ENCODE data around the gene GAS6. TPM values are rescaled to one million over a fixed set of nuclear protein-coding genes. Genes with fewer than 3 reads are reported as not detected.

The GAS6 gene
- total RNA-seq, 4 donors from 2014 or later = 317 to 697 (median 547) TPM

- no peak for DNase-seq (ENCODE audit: low spot score in 2 of 2)
- H3K9me3 ChIP-seq = no peaks in the 10 kb centered on the region
- WGBS, 2 donors = 81 to 85% methylated on average over 24 of the region's 24 CpGs
- no peak for TF ChIP-seq CTCF (IDR thresholded peaks at IDR 0.05)
- TF ChIP-seq EP300 (IDR thresholded peaks at IDR 0.05) = no peak
- TF ChIP-seq POLR2A (IDR thresholded peaks at IDR 0.05) = no peak
- no peaks in the 10 kb centered on the region for H3K27me3 ChIP-seq
- no peak overlapping the region for H3K27ac ChIP-seq
- H3K36me3 ChIP-seq = peaks cover 0 to 13% (median 0%) of the 10 kb centered on the region in 3 donors
- H3K4me1 ChIP-seq = no peaks in the 10 kb centered on the region
- H3K4me3 ChIP-seq = no peak overlapping the region
These were observed 69.1 kb downstream of the GAS6 start for GRCh38 chr13:113794764-113795173.

- H3K27ac ChIP-seq = no peak overlapping the region
- H3K4me3 ChIP-seq = no peak overlapping the region
- H3K4me1 ChIP-seq = no peaks in the 10 kb centered on the region
- 88 to 91% methylated on average over 23 of the region's 23 CpGs for WGBS, 2 donors
- DNase-seq (ENCODE audit: low spot score in 2 of 2) = no peak
- TF ChIP-seq POLR2A (IDR thresholded peaks at IDR 0.05) (no peak), EP300 (IDR thresholded peaks at IDR 0.05) (no peak), CTCF (IDR thresholded peaks at IDR 0.05) (no peak)
- H3K9me3 ChIP-seq = no peaks in the 10 kb centered on the region
- H3K27me3 ChIP-seq = no peaks in the 10 kb centered on the region
- peaks cover 0 to 6% (median 0%) of the 10 kb centered on the region in 3 donors for H3K36me3 ChIP-seq
These were observed 69.8 kb downstream of the GAS6 start for GRCh38 chr13:113794086-113794485.

- Histone ChIP-seq H3K4me3 (no peak overlapping the region), H3K36me3 (peaks cover 0 to 6% (median 0%) of the 10 kb centered on the region in 3 donors), H3K4me1 (no peaks in the 10 kb centered on the region), H3K9me3 (no peaks in the 10 kb centered on the region), H3K27me3 (no peaks in the 10 kb centered on the region), H3K27ac (no peak overlapping the region)
- DNase-seq (ENCODE audit: low spot score in 2 of 2) = no peak
- TF ChIP-seq EP300 (IDR thresholded peaks at IDR 0.05) = no peak
- TF ChIP-seq POLR2A (IDR thresholded peaks at IDR 0.05) = no peak
- no peak for TF ChIP-seq CTCF (IDR thresholded peaks at IDR 0.05)
- 88 to 93% methylated on average over 12 to 15 of the region's 15 CpGs for WGBS, 2 donors
These were observed 70.2 kb downstream of the GAS6 start for GRCh38 chr13:113793718-113794085.

- Histone ChIP-seq H3K4me1 (no peaks in the 10 kb centered on the region), H3K9me3 (no peaks in the 10 kb centered on the region), H3K36me3 (peaks cover 0 to 6% (median 0%) of the 10 kb centered on the region in 3 donors), H3K27me3 (no peaks in the 10 kb centered on the region), H3K4me3 (no peak overlapping the region), H3K27ac (no peak overlapping the region)
- TF ChIP-seq EP300 (IDR thresholded peaks at IDR 0.05) = no peak
- no peak for TF ChIP-seq POLR2A (IDR thresholded peaks at IDR 0.05)
- TF ChIP-seq CTCF (IDR thresholded peaks at IDR 0.05) = no peak
- 83 to 84% methylated on average over 29 to 33 of the region's 33 CpGs for WGBS, 2 donors
- no peak for DNase-seq (ENCODE audit: low spot score in 2 of 2)
These were observed 70.8 kb downstream of the GAS6 start for GRCh38 chr13:113792886-113793717.

- DNase-seq (ENCODE audit: low spot score in 2 of 2) = no peak
- H3K4me1 ChIP-seq = no peaks in the 10 kb centered on the region
- no peaks in the 10 kb centered on the region for H3K9me3 ChIP-seq
- peaks cover 0 to 4% (median 0%) of the 10 kb centered on the region in 3 donors for H3K36me3 ChIP-seq
- 62 to 70% methylated on average over 12 of the region's 12 CpGs for WGBS, 2 donors
- H3K4me3 ChIP-seq = no peak overlapping the region
- H3K27me3 ChIP-seq = no peaks in the 10 kb centered on the region
- no peak for TF ChIP-seq CTCF (IDR thresholded peaks at IDR 0.05)
- no peak for TF ChIP-seq POLR2A (IDR thresholded peaks at IDR 0.05)
- TF ChIP-seq EP300 (IDR thresholded peaks at IDR 0.05) = no peak
- H3K27ac ChIP-seq = no peak overlapping the region
These were observed 71.6 kb downstream of the GAS6 start for GRCh38 chr13:113792236-113792770.
